Right kidney (tissue), 9 donors: ENCODE measurements around the gene RNASE2.
"Not testable (repeated sequence)": the region's sequence is repeated elsewhere in the genome, so short reads cannot be mapped to it uniquely, and the experiment has no call there.

ENCODE experiments used
- DNase-seq: peaks from one replicate; pipeline ENCODE4 v3.0.0-alpha.2; 2016
- long read RNA-seq, 8 donors: transcript quantifications; one replicate each; lab custom pipeline, GENCODE V29; 2026

RNASE2 gene
- long read RNA-seq, donor 1, result 0 reads
- long read RNA-seq, donor 2, result 0 reads
- long read RNA-seq, donor 3, result 0 reads
- long read RNA-seq, donor 4, partial matches to known transcripts, result 0 of 1 reads
- long read RNA-seq, donor 4, other reads (novel, unspliced or antisense), result 0 of 1 reads
- long read RNA-seq, donor 5, result 0 reads
- long read RNA-seq, donor 6, result 0 reads
- long read RNA-seq, donor 7, result 0 reads
- long read RNA-seq, donor 8, partial matches to known transcripts, result 0 of 1 reads
- long read RNA-seq, donor 8, other reads (novel, unspliced or antisense), result 0 of 1 reads

DNA sequence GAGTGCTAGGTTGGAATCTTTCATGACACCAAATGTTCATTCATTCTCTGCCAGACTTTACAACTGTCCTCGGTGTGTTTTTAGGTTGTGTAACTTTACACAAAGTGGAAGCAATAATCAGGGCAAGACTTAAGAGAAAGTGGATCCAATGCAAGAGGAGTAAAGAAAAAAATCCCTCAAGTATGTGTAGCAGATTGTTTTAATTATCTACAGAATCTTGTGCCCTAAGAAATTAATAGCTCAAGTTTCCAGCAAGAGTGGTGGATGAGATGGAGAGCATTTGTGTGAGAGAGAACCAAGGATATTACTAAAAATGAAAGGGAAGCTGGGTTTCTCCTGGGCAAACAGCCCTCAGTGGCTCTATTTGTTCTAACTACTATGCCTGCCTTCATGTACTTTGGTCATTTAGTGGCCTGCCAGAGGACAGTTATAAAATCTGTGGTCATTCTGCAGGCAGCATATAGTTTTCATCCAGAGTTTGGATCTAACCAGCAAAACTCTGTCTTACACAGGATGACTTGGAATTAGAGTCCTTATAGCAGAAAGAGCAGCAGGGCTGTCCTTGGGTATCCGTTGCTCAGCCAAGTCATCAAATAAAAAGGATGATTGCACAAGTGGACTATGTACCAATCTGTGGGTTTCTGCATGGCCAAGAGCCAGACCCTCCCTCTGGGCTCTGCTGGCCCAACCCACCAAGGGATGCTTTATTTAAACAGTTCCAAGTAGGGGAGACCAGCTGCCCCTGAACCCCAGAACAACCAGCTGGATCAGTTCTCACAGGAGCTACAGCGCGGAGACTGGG is at the start of gene RNASE2:
Gene RNASE2, plus strand, starts transcription at position 752 of the 802 bp plus-strand sequence. CDS start 285 bp downstream, outside the sequence.
- not testable (repeated sequence) for DNase-seq

DNA sequence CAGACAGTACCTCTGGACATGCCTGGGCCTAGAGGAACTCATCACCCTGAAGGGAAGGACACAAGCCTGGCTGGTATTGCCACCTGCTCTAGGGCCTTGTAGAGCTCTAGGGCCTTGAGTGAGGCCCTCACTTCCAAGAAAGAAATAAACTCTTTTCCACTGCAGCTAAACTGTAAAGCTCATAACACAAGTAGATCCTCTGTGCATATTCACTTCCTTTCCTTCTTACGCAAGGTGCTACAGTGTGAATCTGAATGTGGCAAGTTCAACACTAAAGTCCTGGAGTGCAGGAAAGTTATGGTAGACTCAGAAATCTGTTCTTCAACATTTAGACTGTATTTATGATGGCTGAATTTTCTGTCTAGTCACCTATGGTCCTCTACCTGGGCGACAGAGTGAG is 49.6 kb upstream of the RNASE2 start:
- DNase-seq, result no peak

DNA sequence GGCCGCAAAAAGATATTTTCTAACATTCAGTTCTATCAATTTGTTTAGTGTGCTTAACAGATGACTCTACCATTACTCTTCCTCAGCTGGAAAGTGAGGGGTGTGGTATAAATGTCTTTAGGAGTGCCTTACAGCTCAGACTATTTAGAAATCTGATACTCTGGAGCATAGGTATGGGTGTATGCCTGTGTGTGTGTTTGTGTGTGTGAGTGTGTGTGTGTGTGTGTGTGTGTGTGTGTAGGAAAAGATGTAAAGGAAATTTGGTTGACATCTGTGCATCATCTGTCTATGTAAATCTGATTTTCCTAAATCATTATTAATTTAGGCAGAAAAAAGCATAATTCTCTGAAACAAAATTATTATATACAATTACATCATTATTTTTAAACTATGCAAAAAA is 48.1 kb upstream of the RNASE2 start:
- DNase-seq, result no peak

GRCh38 chr14:20910822-20911221 is 44.5 kb upstream of the RNASE2 start:
- DNase-seq, result not testable (repeated sequence)

DNA sequence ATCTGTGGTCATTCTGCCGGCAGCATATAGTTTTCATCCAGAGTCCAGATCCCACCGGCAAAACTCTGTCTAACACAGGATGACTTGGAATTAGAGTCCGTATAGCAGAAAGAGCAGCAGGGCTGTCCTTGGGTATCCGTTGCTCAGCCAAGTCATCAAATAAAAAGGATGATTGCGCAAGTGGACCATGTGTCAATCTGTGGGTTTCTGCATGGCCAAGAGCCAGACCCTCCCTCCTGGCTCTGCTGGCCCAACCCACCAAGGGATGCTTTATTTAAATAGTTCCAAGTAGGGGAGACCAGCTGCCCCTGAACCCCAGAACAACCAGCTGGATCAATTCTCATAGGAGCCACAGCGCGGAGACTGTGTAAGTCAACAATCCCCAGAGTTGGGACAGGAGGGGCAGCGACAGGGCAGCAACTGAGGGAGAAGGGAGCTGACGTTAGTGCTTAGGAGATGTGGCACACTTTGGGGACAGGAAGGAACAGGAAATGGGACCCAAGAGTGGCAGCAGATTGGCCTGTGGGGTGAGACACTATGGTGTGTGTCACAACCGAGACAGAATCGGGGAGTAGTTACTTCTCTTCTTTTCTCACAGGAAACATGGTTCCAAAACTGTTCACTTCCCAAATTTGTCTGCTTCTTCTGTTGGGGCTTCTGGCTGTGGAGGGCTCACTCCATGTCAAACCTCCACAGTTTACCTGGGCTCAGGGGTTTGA is 36.1 kb upstream of the RNASE2 start:
- DNase-seq, result not testable (repeated sequence)

DNA sequence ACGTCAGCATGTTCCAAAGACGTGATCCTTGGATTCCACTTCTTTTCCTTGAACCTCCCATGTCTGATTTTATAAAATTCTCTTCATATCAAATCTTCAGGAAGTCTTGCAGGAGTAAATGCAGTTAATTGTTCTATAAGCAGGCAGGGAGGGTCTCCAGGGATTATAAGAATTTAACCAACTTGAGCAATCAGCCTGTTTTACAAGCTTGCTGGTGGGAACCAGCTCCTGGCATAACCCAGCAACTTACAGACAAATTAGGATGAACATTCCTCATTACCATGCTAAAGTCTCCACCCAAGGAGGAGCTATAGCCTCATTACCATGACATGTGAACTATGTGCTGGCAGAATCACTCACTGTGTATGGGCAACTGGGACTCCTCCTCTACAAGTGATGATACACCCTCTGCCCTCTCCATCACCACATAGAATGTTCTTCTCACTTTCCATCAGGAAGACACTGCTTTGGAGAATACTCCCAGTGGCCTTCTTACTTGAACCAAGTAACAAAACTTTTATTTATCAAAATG is 31.5 kb upstream of the RNASE2 start:
- DNase-seq, result not testable (repeated sequence)

- DNase-seq, result peak; percentile 5
Observed at GRCh38 chr14:20934148-20934762, 21.0 kb upstream of the RNASE2 start.

DNA sequence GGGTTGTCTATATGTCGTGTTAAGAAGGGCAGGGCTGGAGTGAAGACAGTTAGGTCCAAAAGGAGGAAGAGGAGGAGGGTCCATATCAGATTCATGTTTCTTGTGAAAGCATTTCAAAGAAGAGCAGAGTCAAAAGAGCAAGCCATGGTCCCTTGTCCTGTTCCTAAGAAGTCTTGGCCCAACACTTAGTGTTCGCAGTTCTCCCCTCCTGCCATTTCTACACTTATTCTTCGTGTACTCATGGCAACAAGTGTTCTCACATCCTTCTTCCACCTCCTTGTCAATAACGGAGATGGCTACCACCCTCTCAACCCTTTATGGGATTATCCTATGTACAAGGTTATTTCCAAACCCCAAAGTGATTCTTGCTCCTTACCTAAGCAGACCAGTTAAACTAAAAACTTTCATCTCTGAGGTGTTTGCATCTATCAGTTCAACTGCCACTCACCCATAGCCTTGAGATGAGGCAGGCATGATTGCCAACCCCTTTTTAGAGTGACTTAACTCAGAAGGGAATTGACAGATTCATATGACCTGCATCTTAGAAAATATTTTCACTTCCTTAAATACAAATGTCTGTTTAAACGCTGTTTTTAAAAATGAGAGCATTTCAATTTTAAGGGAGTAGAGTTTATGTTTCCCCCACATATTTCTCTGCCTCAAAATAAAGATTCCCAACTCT is 19.8 kb upstream of the RNASE2 start:
- no peak for DNase-seq

DNA sequence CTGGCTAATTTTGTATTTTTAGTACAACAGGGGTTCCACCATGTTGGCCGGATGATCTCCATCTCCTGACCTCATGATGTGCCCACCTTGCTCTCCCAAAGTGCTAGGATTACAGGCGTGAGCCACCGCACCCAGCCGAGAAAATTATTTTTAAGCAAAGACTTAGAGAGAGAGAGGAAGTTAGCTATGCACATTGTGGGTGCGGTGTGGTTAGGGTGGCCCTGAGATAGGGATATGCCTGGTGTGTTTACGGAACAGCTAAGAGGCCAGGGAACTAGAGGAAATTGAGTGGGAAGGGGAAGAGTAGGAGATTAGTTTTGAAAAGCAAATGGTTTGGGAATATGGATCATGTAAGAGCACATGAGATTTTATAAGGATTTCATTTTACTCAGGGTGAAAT is 10.1 kb upstream of the RNASE2 start:
- DNase-seq, result not testable (repeated sequence)

- not testable (repeated sequence) for DNase-seq
Observed at GRCh38 chr14:20946707-20947106, 8.6 kb upstream of the RNASE2 start.

DNA sequence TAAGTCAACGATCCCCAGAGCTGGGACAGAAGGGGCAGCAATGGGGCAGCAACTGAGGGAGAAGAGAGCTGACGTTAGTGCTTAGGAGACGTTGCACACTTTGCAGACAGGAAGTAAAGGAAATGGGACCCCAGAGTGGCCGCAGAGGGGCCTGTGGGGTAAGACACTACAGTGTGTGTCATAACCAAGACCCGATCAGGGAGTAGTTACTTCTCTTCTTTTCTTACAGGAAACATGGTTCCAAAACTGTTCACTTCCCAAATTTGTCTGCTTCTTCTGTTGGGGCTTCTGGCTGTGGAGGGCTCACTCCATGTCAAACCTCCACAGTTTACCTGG is 219 bp downstream of the RNASE2 start:
- DNase-seq, result not testable (repeated sequence)

- DNase-seq, result no peak
Observed at GRCh38 chr14:20956376-20956976, 1.2 kb downstream of the RNASE2 start.

DNA sequence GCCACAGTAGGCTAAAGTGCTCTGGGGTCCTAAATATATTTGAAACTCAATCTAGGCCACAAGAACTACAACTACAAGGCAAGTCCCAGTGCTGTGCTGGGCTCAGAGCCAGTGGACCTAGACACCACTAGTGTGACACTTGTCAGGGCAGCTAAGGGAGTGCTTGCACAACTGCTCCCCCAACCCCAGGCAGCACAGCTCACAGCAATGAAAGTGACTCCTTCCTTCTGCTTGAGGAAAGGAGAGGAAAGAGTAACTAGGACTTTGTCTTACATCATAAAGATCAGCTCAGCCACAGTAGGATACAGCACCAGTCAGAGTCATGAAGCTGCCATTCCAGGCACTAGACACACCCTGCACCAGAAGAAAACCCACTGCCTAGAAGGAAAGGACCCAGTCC is 3.7 kb downstream of the RNASE2 start:
- DNase-seq, result not testable (repeated sequence)

DNA sequence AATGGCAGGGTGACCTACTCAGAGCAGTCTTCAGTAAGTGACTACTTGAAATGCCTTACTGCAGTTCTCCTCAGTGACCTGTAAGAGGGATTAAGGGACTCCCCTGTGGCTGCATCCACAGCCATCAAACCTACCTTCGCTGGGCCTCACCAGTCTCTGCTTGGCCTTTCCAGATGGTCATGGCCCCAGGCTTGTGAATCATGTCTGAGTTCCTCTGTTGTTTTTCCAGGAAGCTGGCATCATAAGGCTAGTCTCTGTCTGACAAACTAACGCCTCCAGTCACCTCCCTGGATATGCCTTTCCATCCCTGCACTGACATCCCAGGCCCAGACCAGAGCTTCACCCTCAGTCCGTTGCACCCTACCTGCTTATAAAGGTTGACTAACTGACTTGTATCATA is 14.0 kb downstream of the RNASE2 start:
- DNase-seq, result no peak

DNA sequence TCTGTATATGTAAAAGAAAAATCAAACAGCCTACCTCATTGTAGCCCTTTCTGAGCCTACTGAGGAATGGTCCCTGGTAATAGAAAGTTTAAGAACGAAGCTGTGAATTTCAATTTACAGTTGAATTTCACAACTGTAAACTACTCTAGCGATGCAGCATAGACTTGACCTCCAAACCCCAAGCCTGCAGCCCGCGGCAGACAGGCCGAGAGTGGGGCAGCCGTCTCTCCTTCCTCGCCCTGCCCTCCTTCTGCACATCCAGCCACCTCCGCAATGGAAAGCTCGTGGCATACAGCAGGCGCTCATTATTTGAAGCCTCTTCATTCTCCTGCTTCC is 15.3 kb downstream of the RNASE2 start:
- no peak for DNase-seq

GRCh38 chr14:20970983-20971704 is 15.9 kb downstream of the RNASE2 start:
- peak; percentile 95 for DNase-seq

- DNase-seq, result no peak
Observed at GRCh38 chr14:20971705-20972021, 16.4 kb downstream of the RNASE2 start.

GRCh38 chr14:20973501-20973900 is 18.2 kb downstream of the RNASE2 start:
- no peak for DNase-seq

- no peak for DNase-seq
Observed at GRCh38 chr14:20976291-20976690, 21.0 kb downstream of the RNASE2 start.

- no peak for DNase-seq
Observed at GRCh38 chr14:20978687-20979086, 23.4 kb downstream of the RNASE2 start.

- no peak for DNase-seq
Observed at GRCh38 chr14:20980906-20981305, 25.6 kb downstream of the RNASE2 start.
